Right lobe of liver (tissue), 6 donors: ENCODE data around the gene WDR90. TPM values are rescaled to one million over a fixed set of nuclear protein-coding genes. Genes with fewer than 3 reads are reported as not detected.

Source experiments
- ATAC-seq, 4 donors: fragments of 200-7000 bp; cut with Tn5 transposase; one replicate each; pipeline ENCODE4 v1.9.1; 2020; ENCODE audit warnings: mild to moderate bottlenecking in 4 of 4, moderate library complexity in 4 of 4
- DNase-seq, 3 donors: peaks; one replicate each; pipeline ENCODE4 v3.0.0-alpha.2; 2020
- H3K27ac ChIP-seq, 3 donors: fragments of 200-600 bp; one replicate each; pipeline ENCODE4 v1.8.0; 2022
- H3K27me3 ChIP-seq, 2 donors: fragments of 200-600 bp; one replicate each; pipeline ENCODE4 v1.8.0; 2022
- H3K36me3 ChIP-seq, 4 donors: fragments of 200-600 bp; sonication (generic) in 1 of 4; one replicate each; pipeline versions ENCODE4 v1.5.1 to v1.8.0; 2017 to 2022; ENCODE audit warnings: control low read depth in 1 of 4
- H3K4me1 ChIP-seq, 4 donors: fragments of 200-600 bp; sonication (generic) in 1 of 4; one replicate each; pipeline versions ENCODE4 v1.5.1 to v1.8.0; 2017 to 2022; ENCODE audit warnings: control low read depth in 1 of 4
- H3K4me3 ChIP-seq, 3 donors: fragments of 200-600 bp; one replicate each; pipeline ENCODE4 v1.8.0; 2022
- H3K9me3 ChIP-seq, 4 donors: fragments of 200-600 bp; sonication (generic) in 1 of 4; one replicate each; pipeline versions ENCODE4 v1.5.1 to v1.8.0; 2017 to 2022; ENCODE audit warnings: control low read depth in 1 of 4
- POLR2A ChIP-seq: fragments of 450-650 bp; IDR thresholded peaks from one replicate; pipeline ENCODE4 v1.6.1; 2017; ENCODE audit warnings: antibody characterized with exemption, mild to moderate bottlenecking
- WGBS: methylation state at CpG from one replicate; pipeline ENCODE4 v1.1.6; 2018; ENCODE audit warnings: low coverage, low lambda C conversion rate; ENCODE audit not compliant: insufficient coverage; ENCODE audit errors: missing lambda C conversion rate; 5-methylcytosine and 5-hydroxymethylcytosine counted together
- intact Hi-C, 2 donors: fragments of 100-400 bp; cut with DNase I; formaldehyde crosslinking; loops; one replicate each; pipeline versions ENCODE4 v1.11.2 to v1.14.1; 2022
- total RNA-seq, 6 experiments: library from RNA; depleted of rRNA in 2 of 6; stranded (reverse); fragments of >200 nt in 2 of 6; fragmentation: NEBNext Ultra II Directional in 3 of 6; extraction: Animal tissue kit (Norgen Biotek cat#: 25700) in 3 of 6; gene quantifications; one replicate each; pipeline versions ENCODE4 v1.1.0 to v1.2.4, GENCODE V29; 2016 to 2023
- TF ChIP-seq, protein P1 (sequence below), 4 donors: fragments of 200-600 bp in 3 of 4; fragments of 450-650 bp in 1 of 4; IDR thresholded peaks; one replicate each; pipeline versions ENCODE4 v1.5.1 to v1.8.0; 2016 to 2022; ENCODE audit warnings: antibody characterized with exemption in 4 of 4, mild to moderate bottlenecking in 2 of 4
- donor health status: DM: no; HTN: yes; CAD: no.
- donor health status: DM: no; HTN: no; CAD: no.
- donor health status: DM: no; HTN: no; CAD: no.
- donor health status: DM: no; HTN: yes; CAD: no.
- donor health status: DM: no; HTN: yes; CAD: no.

Gene WDR90
- total RNA-seq, 6 experiments from 2014 or later: 7.2 to 18.1 (median 11.8) TPM

DNA sequence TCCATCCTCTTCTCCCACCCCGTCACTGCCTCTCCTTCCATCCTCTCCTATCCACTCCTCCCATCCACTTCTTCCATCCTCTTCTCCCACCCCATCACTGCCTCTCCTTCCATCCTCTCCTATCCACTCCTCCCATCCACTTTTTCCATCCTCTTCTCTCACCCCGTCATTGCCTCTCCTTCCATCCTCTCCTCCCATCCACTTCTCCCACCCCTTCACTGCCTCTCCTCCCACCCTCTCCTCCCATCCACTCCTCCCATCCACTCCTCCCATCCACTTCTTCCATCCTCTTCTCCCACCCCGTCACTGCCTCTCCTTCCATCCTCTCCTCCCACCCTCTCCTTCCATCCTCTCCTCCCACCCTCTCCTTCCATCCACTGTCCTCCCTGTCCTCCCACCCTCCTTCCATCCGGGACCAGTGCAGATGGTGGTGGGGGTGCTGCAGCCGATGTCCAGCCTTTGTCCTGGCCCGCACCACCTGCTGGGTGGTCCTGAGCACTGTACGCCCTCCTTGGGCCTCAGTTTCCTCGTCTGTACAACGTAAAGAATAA lies 17.3 kb upstream of the WDR90 start:
- no peak for TF ChIP-seq POLR2A
- TF ChIP-seq, protein P1, sequence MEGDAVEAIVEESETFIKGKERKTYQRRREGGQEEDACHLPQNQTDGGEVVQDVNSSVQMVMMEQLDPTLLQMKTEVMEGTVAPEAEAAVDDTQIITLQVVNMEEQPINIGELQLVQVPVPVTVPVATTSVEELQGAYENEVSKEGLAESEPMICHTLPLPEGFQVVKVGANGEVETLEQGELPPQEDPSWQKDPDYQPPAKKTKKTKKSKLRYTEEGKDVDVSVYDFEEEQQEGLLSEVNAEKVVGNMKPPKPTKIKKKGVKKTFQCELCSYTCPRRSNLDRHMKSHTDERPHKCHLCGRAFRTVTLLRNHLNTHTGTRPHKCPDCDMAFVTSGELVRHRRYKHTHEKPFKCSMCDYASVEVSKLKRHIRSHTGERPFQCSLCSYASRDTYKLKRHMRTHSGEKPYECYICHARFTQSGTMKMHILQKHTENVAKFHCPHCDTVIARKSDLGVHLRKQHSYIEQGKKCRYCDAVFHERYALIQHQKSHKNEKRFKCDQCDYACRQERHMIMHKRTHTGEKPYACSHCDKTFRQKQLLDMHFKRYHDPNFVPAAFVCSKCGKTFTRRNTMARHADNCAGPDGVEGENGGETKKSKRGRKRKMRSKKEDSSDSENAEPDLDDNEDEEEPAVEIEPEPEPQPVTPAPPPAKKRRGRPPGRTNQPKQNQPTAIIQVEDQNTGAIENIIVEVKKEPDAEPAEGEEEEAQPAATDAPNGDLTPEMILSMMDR (IDR thresholded peaks at IDR 0.05): no peak
- 62% methylated on average over 9 of the region's 9 CpGs for WGBS
- no peak overlapping the region for H3K27ac ChIP-seq
- H3K4me3 ChIP-seq: no peak overlapping the region
- H3K27me3 ChIP-seq: no peaks in the 10 kb centered on the region
- H3K9me3 ChIP-seq: no peaks in the 10 kb centered on the region
- intact Hi-C loops: loop anchor here in 1 of 2 donors (10.0 kb wide), 1 partner anchor 47 kb away; no protein-coding TSS in a partner anchor
- DNase-seq: no peak
- peaks cover 0 to 49% (median 27%) of the 10 kb centered on the region in 4 donors for H3K4me1 ChIP-seq
- ATAC-seq: no peak
- H3K36me3 ChIP-seq: no peaks in the 10 kb centered on the region

DNA sequence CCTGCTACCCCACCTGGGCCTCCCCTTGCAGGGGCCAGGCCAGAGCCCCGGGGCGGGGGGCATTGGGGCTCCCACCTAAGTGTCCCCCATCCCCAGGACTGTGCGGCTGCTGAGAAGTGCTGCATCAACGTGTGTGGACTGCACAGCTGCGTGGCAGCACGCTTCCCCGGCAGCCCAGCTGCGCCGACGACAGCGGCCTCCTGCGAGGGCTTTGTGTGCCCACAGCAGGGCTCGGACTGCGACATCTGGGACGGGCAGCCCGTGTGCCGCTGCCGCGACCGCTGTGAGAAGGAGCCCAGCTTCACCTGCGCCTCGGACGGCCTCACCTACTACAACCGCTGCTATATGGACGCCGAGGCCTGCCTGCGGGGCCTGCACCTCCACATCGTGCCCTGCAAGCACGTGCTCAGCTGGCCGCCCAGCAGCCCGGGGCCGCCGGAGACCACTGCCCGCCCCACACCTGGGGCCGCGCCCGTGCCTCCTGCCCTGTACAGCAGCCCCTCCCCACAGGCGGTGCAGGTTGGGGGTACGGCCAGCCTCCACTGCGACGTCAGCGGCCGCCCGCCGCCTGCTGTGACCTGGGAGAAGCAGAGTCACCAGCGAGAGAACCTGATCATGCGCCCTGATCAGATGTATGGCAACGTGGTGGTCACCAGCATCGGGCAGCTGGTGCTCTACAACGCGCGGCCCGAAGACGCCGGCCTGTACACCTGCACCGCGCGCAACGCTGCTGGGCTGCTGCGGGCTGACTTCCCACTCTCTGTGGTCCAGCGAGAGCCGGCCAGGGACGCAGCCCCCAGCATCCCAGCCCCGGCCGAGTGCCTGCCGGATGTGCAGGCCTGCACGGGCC lies 16.5 kb upstream of the WDR90 start:
- ATAC-seq: no peak
- Histone ChIP-seq H3K36me3 (no peaks in the 10 kb centered on the region), H3K27me3 (no peaks in the 10 kb centered on the region), H3K4me1 (peaks cover 0 to 50% (median 26%) of the 10 kb centered on the region in 4 donors), H3K4me3 (no peak overlapping the region), H3K9me3 (no peaks in the 10 kb centered on the region), H3K27ac (no peak overlapping the region)
- peak in 1 of 3 donors; percentile 58 for DNase-seq
- TF ChIP-seq POLR2A: no peak
- TF ChIP-seq, protein P1 (IDR thresholded peaks at IDR 0.05): no peak
- WGBS: 60% methylated on average over 1 of the region's 67 CpGs
- intact Hi-C loops: loop anchor here in 1 of 2 donors (10.0 kb wide), 1 partner anchor 48 kb away; no protein-coding TSS in a partner anchor

DNA sequence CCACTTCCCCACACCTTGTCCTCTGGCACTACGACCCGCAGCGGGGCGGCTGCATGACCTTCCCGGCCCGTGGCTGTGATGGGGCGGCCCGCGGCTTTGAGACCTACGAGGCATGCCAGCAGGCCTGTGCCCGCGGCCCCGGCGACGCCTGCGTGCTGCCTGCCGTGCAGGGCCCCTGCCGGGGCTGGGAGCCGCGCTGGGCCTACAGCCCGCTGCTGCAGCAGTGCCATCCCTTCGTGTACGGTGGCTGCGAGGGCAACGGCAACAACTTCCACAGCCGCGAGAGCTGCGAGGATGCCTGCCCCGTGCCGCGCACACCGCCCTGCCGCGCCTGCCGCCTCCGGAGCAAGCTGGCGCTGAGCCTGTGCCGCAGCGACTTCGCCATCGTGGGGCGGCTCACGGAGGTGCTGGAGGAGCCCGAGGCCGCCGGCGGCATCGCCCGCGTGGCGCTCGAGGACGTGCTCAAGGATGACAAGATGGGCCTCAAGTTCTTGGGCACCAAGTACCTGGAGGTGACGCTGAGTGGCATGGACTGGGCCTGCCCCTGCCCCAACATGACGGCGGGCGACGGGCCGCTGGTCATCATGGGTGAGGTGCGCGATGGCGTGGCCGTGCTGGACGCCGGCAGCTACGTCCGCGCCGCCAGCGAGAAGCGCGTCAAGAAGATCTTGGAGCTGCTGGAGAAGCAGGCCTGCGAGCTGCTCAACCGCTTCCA lies 15.7 kb upstream of the WDR90 start:
- Histone ChIP-seq H3K27ac (no peak overlapping the region), H3K4me1 (peaks cover 0 to 43% (median 22%) of the 10 kb centered on the region in 4 donors), H3K27me3 (no peaks in the 10 kb centered on the region), H3K4me3 (no peak overlapping the region), H3K36me3 (no peaks in the 10 kb centered on the region), H3K9me3 (no peaks in the 10 kb centered on the region)
- DNase-seq (peak in 1 of 3 donors; percentile 55), ATAC-seq (no peak)
- intact Hi-C loops: loop anchor here in 1 of 2 donors (10.0 kb wide), 1 partner anchor 49 kb away; no protein-coding TSS in a partner anchor
- 97% methylated on average over 10 of the region's 74 CpGs for WGBS
- TF ChIP-seq, protein P1 (IDR thresholded peaks at IDR 0.05): no peak
- no peak for TF ChIP-seq POLR2A

DNA sequence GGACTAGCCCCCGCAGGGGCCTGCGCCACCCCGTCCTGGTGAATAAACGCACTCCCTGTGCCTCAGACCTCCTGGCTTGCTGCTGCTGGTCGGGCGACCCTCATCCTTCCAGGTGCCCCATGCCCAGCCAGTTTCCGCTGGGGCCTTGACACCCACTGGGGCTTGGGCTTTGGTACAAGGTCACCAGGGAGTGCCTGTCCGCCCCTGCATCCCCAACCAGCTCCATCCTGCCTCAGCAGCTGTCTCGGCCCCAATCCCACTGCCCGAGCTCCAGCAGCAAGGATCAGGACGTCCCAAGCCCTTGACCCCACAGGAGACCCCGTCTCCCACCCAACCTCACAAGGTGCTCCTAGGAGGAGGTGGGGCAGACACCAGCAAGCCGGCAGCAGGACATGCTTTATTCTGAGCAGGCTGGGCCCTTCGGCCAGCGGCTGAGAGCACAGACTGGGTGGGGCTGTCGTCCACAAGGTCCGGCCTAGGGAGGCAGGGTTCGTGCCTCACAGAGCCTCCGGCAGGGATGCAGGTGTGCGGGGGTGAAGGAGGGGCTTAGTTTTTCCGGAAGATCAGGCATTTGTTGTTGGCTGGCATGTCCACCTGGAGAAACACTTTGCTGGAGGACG lies 15.0 kb upstream of the WDR90 start:
- H3K27ac ChIP-seq: no peak overlapping the region
- no peaks in the 10 kb centered on the region for H3K36me3 ChIP-seq
- ATAC-seq (no peak), DNase-seq (no peak)
- no peaks in the 10 kb centered on the region for H3K9me3 ChIP-seq
- H3K4me1 ChIP-seq: peaks cover 0 to 36% (median 16%) of the 10 kb centered on the region in 4 donors
- intact Hi-C loops: loop anchor here in 1 of 2 donors (10.0 kb wide), 1 partner anchor 49 kb away; no protein-coding TSS in a partner anchor
- H3K4me3 ChIP-seq: no peak overlapping the region
- no peaks in the 10 kb centered on the region for H3K27me3 ChIP-seq
- TF ChIP-seq, protein P1 (IDR thresholded peaks at IDR 0.05): no peak
- no peak for TF ChIP-seq POLR2A
- 73% methylated on average over 4 of the region's 22 CpGs for WGBS
